PFSK-1 (cell line): Measurements from ENCODE around the gene STK11.

ENCODE experiments used
- FOXP2 ChIP-seq: optimal IDR thresholded peaks from 2 replicates; pipeline ENCODE3; 2011; ENCODE audit warnings: borderline replicate concordance, control low read depth, inconsistent platforms; ENCODE audit not compliant: insufficient read depth; ENCODE audit errors: extremely low read length, extremely low read depth
- POLR2AphosphoS5 ChIP-seq: IDR thresholded peaks from 2 replicates; pipeline ENCODE4 v1.6.1; 2012; ENCODE audit warnings: low read depth, mild to moderate bottlenecking, control low read depth, low read length, moderate library complexity
- SIN3A ChIP-seq: IDR thresholded peaks from 2 replicates; pipeline ENCODE4 v1.6.1; 2012; ENCODE audit warnings: mild to moderate bottlenecking, low read length, moderate library complexity, borderline replicate concordance; ENCODE audit not compliant: insufficient read depth
- TAF1 ChIP-seq: IDR thresholded peaks from 2 replicates; pipeline ENCODE4 v1.6.1; 2012; ENCODE audit warnings: low read length, control low read depth, borderline replicate concordance; ENCODE audit not compliant: insufficient read depth
- TF ChIP-seq, protein P1 (sequence below), 2 experiments: IDR thresholded peaks; 2 replicates each; pipeline versions ENCODE4 v1.6.1 to v1.8.0; 2011 to 2012; ENCODE audit warnings: low read depth in 2 of 2, low read length in 2 of 2, control low read depth in 1 of 2, inconsistent platforms in 1 of 2, mild to moderate bottlenecking in 1 of 2, moderate library complexity in 1 of 2; ENCODE audit not compliant: insufficient read depth in 1 of 2

Gene STK11

GRCh38 chr19:1237027-1237659, 31.6 kb downstream of the STK11 start:
- TF ChIP-seq FOXP2 (no peak), TAF1 (no peak), SIN3A (peak; percentile 28; the same call in 1 of the 2 replicates), POLR2AphosphoS5 (no peak)
- TF ChIP-seq, protein P1, sequence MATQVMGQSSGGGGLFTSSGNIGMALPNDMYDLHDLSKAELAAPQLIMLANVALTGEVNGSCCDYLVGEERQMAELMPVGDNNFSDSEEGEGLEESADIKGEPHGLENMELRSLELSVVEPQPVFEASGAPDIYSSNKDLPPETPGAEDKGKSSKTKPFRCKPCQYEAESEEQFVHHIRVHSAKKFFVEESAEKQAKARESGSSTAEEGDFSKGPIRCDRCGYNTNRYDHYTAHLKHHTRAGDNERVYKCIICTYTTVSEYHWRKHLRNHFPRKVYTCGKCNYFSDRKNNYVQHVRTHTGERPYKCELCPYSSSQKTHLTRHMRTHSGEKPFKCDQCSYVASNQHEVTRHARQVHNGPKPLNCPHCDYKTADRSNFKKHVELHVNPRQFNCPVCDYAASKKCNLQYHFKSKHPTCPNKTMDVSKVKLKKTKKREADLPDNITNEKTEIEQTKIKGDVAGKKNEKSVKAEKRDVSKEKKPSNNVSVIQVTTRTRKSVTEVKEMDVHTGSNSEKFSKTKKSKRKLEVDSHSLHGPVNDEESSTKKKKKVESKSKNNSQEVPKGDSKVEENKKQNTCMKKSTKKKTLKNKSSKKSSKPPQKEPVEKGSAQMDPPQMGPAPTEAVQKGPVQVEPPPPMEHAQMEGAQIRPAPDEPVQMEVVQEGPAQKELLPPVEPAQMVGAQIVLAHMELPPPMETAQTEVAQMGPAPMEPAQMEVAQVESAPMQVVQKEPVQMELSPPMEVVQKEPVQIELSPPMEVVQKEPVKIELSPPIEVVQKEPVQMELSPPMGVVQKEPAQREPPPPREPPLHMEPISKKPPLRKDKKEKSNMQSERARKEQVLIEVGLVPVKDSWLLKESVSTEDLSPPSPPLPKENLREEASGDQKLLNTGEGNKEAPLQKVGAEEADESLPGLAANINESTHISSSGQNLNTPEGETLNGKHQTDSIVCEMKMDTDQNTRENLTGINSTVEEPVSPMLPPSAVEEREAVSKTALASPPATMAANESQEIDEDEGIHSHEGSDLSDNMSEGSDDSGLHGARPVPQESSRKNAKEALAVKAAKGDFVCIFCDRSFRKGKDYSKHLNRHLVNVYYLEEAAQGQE (IDR thresholded peaks at IDR 0.05; ENCODE audit: insufficient read depth in 1 of 2, low read depth in 2 of 2, low read length in 2 of 2), result no peak

- TF ChIP-seq FOXP2 (no peak), SIN3A (no peak), POLR2AphosphoS5 (no peak), TAF1 (no peak)
- TF ChIP-seq, protein P1 (IDR thresholded peaks at IDR 0.05; ENCODE audit: insufficient read depth in 1 of 2, low read depth in 2 of 2, low read length in 2 of 2), result no peak
Measured at GRCh38 chr19:1237754-1238368, 32.3 kb downstream of the STK11 start, which contains the start of gene CBARP. CBARP (minus strand) TSS chr19:1238005; CDS start chr19:1236100, 1,905 bp downstream.

DNA sequence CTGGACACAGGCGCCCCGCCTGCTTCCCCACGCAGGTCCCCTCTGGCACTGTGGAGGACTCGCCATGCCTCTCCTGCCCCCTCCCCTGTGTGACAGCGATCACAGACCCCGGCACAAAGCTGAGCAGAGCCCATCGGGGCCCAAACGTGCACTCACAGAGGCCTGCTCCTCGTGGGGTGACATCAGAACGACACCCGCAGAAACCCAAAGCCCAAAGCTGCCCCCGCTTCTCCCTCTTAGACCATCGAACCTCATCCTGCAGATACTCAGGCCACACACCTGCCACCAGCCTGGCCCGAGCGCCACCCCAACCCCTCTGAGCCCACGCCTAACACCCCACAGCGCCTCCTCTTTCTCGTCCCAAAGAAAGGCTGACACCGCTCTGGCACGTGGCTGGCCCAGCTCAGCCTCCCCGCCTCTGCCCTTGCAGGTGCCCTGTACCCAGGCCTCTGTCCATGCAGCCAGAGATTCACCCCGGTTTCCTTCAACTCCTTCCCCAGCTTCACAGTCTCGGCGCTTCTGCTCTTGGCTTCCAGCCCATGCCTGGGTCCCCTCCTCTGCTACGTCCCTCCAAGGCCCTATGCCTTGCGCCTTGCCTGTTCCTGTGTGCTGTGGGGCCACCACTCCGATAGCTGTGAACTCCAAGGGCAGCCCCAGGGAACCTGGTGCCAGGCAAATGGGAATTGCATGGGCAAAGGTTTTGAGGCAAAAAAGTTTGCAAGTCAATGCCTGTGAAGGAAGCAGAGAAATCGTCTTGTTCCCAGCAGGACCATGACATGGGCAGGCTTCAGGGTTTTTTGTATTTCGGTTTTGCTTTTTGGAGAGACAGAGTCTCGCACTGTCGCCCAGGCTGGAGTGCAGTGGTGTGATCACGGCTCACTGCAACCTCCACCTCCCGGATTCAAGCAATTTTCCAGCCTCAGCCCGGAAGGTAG, 33.1 kb downstream of the STK11 start:
- TF ChIP-seq SIN3A (no peak), TAF1 (no peak), POLR2AphosphoS5 (no peak), FOXP2 (no peak)
- TF ChIP-seq, protein P1 (IDR thresholded peaks at IDR 0.05; ENCODE audit: insufficient read depth in 1 of 2, low read depth in 2 of 2, low read length in 2 of 2), result no peak

DNA sequence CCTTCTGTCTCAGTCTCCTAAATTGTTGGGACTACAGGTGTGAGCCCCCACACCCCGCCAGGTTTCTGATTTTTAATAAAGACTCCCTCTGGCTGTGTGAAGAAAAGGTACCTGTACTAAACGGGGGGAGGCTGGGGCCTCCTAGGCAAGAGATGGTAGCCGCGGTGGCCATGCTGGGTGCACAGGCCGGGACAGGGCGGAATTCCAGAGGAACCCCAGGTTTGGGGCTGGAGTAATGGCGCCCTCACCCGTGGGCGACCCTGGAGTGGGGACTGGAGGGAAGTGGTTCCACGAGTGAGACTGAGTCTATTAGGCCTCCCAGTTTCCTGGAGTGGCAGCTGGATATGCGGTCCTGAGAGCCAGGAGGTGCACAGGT, 33.8 kb downstream of the STK11 start:
- no peak for TF ChIP-seq TAF1
- TF ChIP-seq, protein P1 (IDR thresholded peaks at IDR 0.05; ENCODE audit: insufficient read depth in 1 of 2, low read depth in 2 of 2, low read length in 2 of 2), result no peak
- TF ChIP-seq SIN3A, result no peak
- TF ChIP-seq POLR2AphosphoS5, result no peak
- TF ChIP-seq FOXP2, result no peak
